Caco-2 (cell line): ENCODE measurements around the gene UBE2I. TPM values are rescaled to one million over a fixed set of nuclear protein-coding genes. Genes with fewer than 3 reads are reported as not detected.

ENCODE experiments used
- BruUV-seq: library from RNA; stranded (reverse); fragments of 400-500 nt; replicated peaks from 2 replicates; lab custom pipeline; 2021; lab: Mats Ljungman, UMichigan
- CTCF ChIA-PET: fragments of 300-600 bp; sonication (Branson Sonifier 250); formaldehyde crosslinking; loops from one replicate; lab custom pipeline; 2022; ENCODE audit warnings: antibody characterized with exemption; lab: Charles Lee
- POLR2A ChIA-PET: fragments of 300-600 bp; sonication (Branson Sonifier 250); formaldehyde crosslinking; loops from one replicate; lab custom pipeline; 2022; ENCODE audit warnings: antibody characterized with exemption; lab: Charles Lee
- DNase-seq, 2 experiments: peaks; one replicate each; pipeline versions ENCODE4 v3.0.0 to v3.0.0-alpha.2; 2020 to 2022
- H3K27me3 ChIP-seq: replicated peaks from 2 replicates; pipeline ENCODE4 v1.6.0; 2011; ENCODE audit warnings: low read length; ENCODE audit not compliant: control insufficient read depth, insufficient read depth
- H3K36me3 ChIP-seq: 2 replicates; pipeline ENCODE4 v1.5.1; 2011; ENCODE audit warnings: low read length; ENCODE audit not compliant: control insufficient read depth, insufficient read depth
- H3K4me1 ChIP-seq: fragments of 250-450 bp; sonication (Bioruptor Pico); 2 replicates; pipeline ENCODE4 v1.5.1; 2020; ENCODE audit warnings: mild to moderate bottlenecking
- H3K4me3 ChIP-seq: 2 replicates; pipeline ENCODE4 v1.5.1; 2011; ENCODE audit warnings: low read depth, mild to moderate bottlenecking, control low read depth, low read length
- H3K9me3 ChIP-seq: fragments of 250-450 bp; sonication (Bioruptor Pico); 2 replicates; pipeline ENCODE4 v1.5.1; 2020; ENCODE audit warnings: mild to moderate bottlenecking, moderate library complexity
- H3K27ac Mint-ChIP-seq: one replicate; pipeline ENCODE4 v1.8.0; 2022; ENCODE audit warnings: mixed read lengths; ENCODE audit not compliant: unreplicated experiment
- H3K27me3 Mint-ChIP-seq: one replicate; pipeline ENCODE4 v1.8.0; 2022; ENCODE audit warnings: mixed read lengths; ENCODE audit not compliant: insufficient read depth, unreplicated experiment
- H3K36me3 Mint-ChIP-seq: one replicate; pipeline ENCODE4 v1.8.0; 2022; ENCODE audit warnings: mild to moderate bottlenecking, mixed read lengths; ENCODE audit not compliant: insufficient read depth, unreplicated experiment
- H3K4me1 Mint-ChIP-seq: one replicate; pipeline ENCODE4 v1.8.0; 2022; ENCODE audit warnings: low read depth, mixed read lengths; ENCODE audit not compliant: unreplicated experiment
- H3K4me3 Mint-ChIP-seq: one replicate; pipeline ENCODE4 v1.8.0; 2022; ENCODE audit warnings: mild to moderate bottlenecking, moderate library complexity, mixed read lengths; ENCODE audit not compliant: unreplicated experiment
- H3K9me3 Mint-ChIP-seq: one replicate; pipeline ENCODE4 v1.8.0; 2022; ENCODE audit warnings: mixed read lengths; ENCODE audit not compliant: unreplicated experiment
- CTCF ChIP-seq, 2 experiments: fragments of 200-600 bp in 1 of 2; IDR thresholded peaks; 1 replicate in 1 of 2; 2 replicates in 1 of 2; pipeline versions ENCODE4 v1.5.1 to v1.8.0; 2011 to 2022; ENCODE audit warnings: antibody characterized with exemption in 1 of 2, control low read depth in 1 of 2, inconsistent platforms in 1 of 2, low read depth in 1 of 2, low read length in 1 of 2, mild to moderate bottlenecking in 1 of 2, moderate library complexity in 1 of 2; ENCODE audit not compliant: insufficient read depth in 1 of 2, severe bottlenecking in 1 of 2, unreplicated experiment in 1 of 2
- intact Hi-C: fragments of 100-400 bp; cut with micrococcal nuclease; formaldehyde crosslinking; loops from one replicate; pipeline ENCODE4 v1.10.0; 2022; ENCODE audit not compliant: unreplicated experiment
- total RNA-seq: library from RNA; stranded (reverse); gene quantifications from 2 replicates; pipeline ENCODE4 v1.2.3, GENCODE V29; 2022

The UBE2I gene
- total RNA-seq, 1 experiment from 2014 or later = 178 TPM

GRCh38 chr16:1261131-1261892 is 48.1 kb upstream of the UBE2I start:
- H3K9me3 ChIP-seq = no peaks in the 10 kb centered on the region
- BruUV-seq = no TSS peak
- no peak for TF ChIP-seq CTCF (IDR thresholded peaks at IDR 0.05; ENCODE audit: insufficient read depth in 1 of 2, low read depth in 1 of 2, low read length in 1 of 2, severe bottlenecking in 1 of 2, unreplicated experiment in 1 of 2)
- H3K36me3 Mint-ChIP-seq = peaks cover 2% of the 10 kb centered on the region
- peaks cover 6% of the 10 kb centered on the region for H3K27me3 Mint-ChIP-seq
- H3K27ac Mint-ChIP-seq = no peak overlapping the region
- no peak overlapping the region for H3K4me3 Mint-ChIP-seq
- ChIA-PET CTCF (interaction anchor here (0.7 kb wide), 1 partner anchor 7 kb away, joined by 6 read pairs; no protein-coding TSS in a partner anchor), POLR2A (interaction anchor here (0.5 kb wide), 1 partner anchor 572 kb away, joined by 3 read pairs; no protein-coding TSS in a partner anchor)
- H3K27me3 ChIP-seq = no peaks in the 10 kb centered on the region; the same call in 1 of the 2 replicates
- intact Hi-C loops = no loop called here
- H3K36me3 ChIP-seq = no peaks in the 10 kb centered on the region
- H3K4me1 ChIP-seq = no peaks in the 10 kb centered on the region
- DNase-seq = peak in 1 of 2 experiments; percentile 37
- H3K4me3 ChIP-seq = no peak overlapping the region
- H3K9me3 Mint-ChIP-seq = peaks cover 11% of the 10 kb centered on the region
- H3K4me1 Mint-ChIP-seq = no peaks in the 10 kb centered on the region

- H3K36me3 Mint-ChIP-seq = peaks cover 5% of the 10 kb centered on the region
- ChIA-PET POLR2A (interaction anchor here (0.5 kb wide), 1 partner anchor 573 kb away, joined by 3 read pairs; no protein-coding TSS in a partner anchor), CTCF (interaction anchor here (0.7 kb wide), 1 partner anchor 15 kb away, joined by 4 read pairs; no protein-coding TSS in a partner anchor)
- Histone ChIP-seq H3K27me3 (no peaks in the 10 kb centered on the region; the same call in 1 of the 2 replicates), H3K9me3 (no peaks in the 10 kb centered on the region), H3K4me3 (no peak overlapping the region), H3K36me3 (no peaks in the 10 kb centered on the region), H3K4me1 (no peaks in the 10 kb centered on the region)
- H3K27ac Mint-ChIP-seq = no peak overlapping the region
- H3K9me3 Mint-ChIP-seq = peaks cover 11% of the 10 kb centered on the region
- no peaks in the 10 kb centered on the region for H3K4me1 Mint-ChIP-seq
- intact Hi-C loops = no loop called here
- H3K4me3 Mint-ChIP-seq = no peak overlapping the region
- DNase-seq = no peak
- peaks cover 9% of the 10 kb centered on the region for H3K27me3 Mint-ChIP-seq
- no peak for TF ChIP-seq CTCF (IDR thresholded peaks at IDR 0.05; ENCODE audit: insufficient read depth in 1 of 2, low read depth in 1 of 2, low read length in 1 of 2, severe bottlenecking in 1 of 2, unreplicated experiment in 1 of 2)
- BruUV-seq = no TSS peak
Measured at GRCh38 chr16:1262210-1262845, 47.1 kb upstream of the UBE2I start.

- no peak for DNase-seq
- CTCF ChIA-PET = interaction anchor here (0.7 kb wide), 1 partner anchor 15 kb away, joined by 4 read pairs; no protein-coding TSS in a partner anchor
- Histone ChIP-seq H3K4me3 (no peak overlapping the region), H3K4me1 (no peaks in the 10 kb centered on the region), H3K27me3 (no peaks in the 10 kb centered on the region; the same call in 1 of the 2 replicates), H3K36me3 (no peaks in the 10 kb centered on the region), H3K9me3 (no peaks in the 10 kb centered on the region)
- intact Hi-C loops = no loop called here
- Mint-ChIP-seq H3K27ac (no peak overlapping the region), H3K36me3 (peaks cover 5% of the 10 kb centered on the region), H3K9me3 (peaks cover 11% of the 10 kb centered on the region), H3K27me3 (peaks cover 9% of the 10 kb centered on the region), H3K4me1 (no peaks in the 10 kb centered on the region), H3K4me3 (no peak overlapping the region)
- POLR2A ChIA-PET = no interaction called here
- BruUV-seq = no TSS peak
- TF ChIP-seq CTCF (IDR thresholded peaks at IDR 0.05; ENCODE audit: insufficient read depth in 1 of 2, low read depth in 1 of 2, low read length in 1 of 2, severe bottlenecking in 1 of 2, unreplicated experiment in 1 of 2) = no peak
Measured at GRCh38 chr16:1262846-1263221, 46.6 kb upstream of the UBE2I start.
